H1 (cell line): ENCODE data around the gene ARHGEF25. TPM values are rescaled to one million over a fixed set of nuclear protein-coding genes. Genes with fewer than 3 reads are reported as not detected.

Source experiments
- EGR1 ChIP-seq: IDR thresholded peaks from 2 replicates; pipeline ENCODE4 v1.6.1; 2011; ENCODE audit warnings: low read depth, low read length, borderline replicate concordance
- PHF8 ChIP-seq: fragments of 200-600 bp; sonication (generic); conservative IDR thresholded peaks from 2 replicates; pipeline ENCODE4 v1.7.1; 2012; ENCODE audit warnings: low read depth, mild to moderate bottlenecking, inconsistent platforms, low read length, moderate library complexity
- SIRT6 ChIP-seq: IDR thresholded peaks from one replicate; pipeline ENCODE4 v1.7.1; 2012; ENCODE audit warnings: low read length, inconsistent platforms
- polyA plus RNA-seq, 7 experiments: library from polyadenylated mRNA; depleted of rRNA in 3 of 7; stranded (reverse) in 5 of 7; unstranded in 2 of 7; fragments of >200 nt in 5 of 7; fragments of 200-250 nt in 2 of 7; gene quantifications; 1 replicate in 5 of 7; 2 replicates in 1 of 7; 4 replicates in 1 of 7; pipeline versions ENCODE4 v1.2.1 to v1.2.3, GENCODE V29; 2011 to 2013; ENCODE audit warnings: missing spikeins in 2 of 7, mixed read lengths in 2 of 7
- total RNA-seq: library from RNA; stranded (reverse); fragmentation: NEBNext Ultra II Directional; extraction: Animal tissue kit (Norgen Biotek cat#: 25700); gene quantifications from 2 replicates; pipeline ENCODE4 v1.2.1, GENCODE V29; 2021

Gene ARHGEF25
- total and polyA plus RNA-seq, 2 of the 8 experiments (the other 6 are each of a cell fraction or from before 2014, with no cell fraction given), result 5.9 to 8.8 TPM

GRCh38 chr12:57615637-57616036 is 4.4 kb downstream of the ARHGEF25 start (continued):
- TF ChIP-seq SIRT6 (no peak), EGR1 (no peak), PHF8 (no peak)
- TF ChIP-seq, all 59 proteins: peak for 0
